Erythroblast (primary cell): ENCODE results near the gene MRE11.

Experiments
- GATA1 ChIP-seq: IDR thresholded peaks from 2 replicates; pipeline ENCODE4 v1.6.1; 2011; ENCODE audit warnings: low read depth, mild to moderate bottlenecking, control low read depth, low read length, moderate library complexity
- POLR2A ChIP-seq: IDR thresholded peaks from 2 replicates; pipeline ENCODE4 v1.6.1; 2011; ENCODE audit warnings: mild to moderate bottlenecking, low read length

- no peak for TF ChIP-seq POLR2A
- TF ChIP-seq GATA1, result no peak
Measured at GRCh38 chr11:94418123-94418765, 75.4 kb downstream of the MRE11 start.
